Activated CD8-positive, alpha-beta memory T cell treated with anti-CD3 and anti-CD28 coated beads, Interleukin-2, amount 50 U/mL, for 1 hour (primary cell): Measurements from ENCODE around the gene BCS1L.
"Not testable (repeated sequence)": the region's sequence is repeated elsewhere in the genome, so short reads cannot be mapped to it uniquely, and the experiment has no call there.

Experiments
- DNase-seq: peaks from one replicate; pipeline ENCODE4 v3.0.0-alpha.2; 2020; ENCODE audit errors: extremely low read depth

Gene BCS1L

GRCh38 chr2:218662377-218662776 is 2.9 kb downstream of the BCS1L start:
- DNase-seq: no peak

- no peak for DNase-seq
Measured at GRCh38 chr2:218662827-218663226, 3.3 kb downstream of the BCS1L start.

GRCh38 chr2:218663901-218664300 is 4.4 kb downstream of the BCS1L start:
- no peak for DNase-seq

- no peak for DNase-seq
Measured at GRCh38 chr2:218664653-218665052, 5.2 kb downstream of the BCS1L start.

- DNase-seq: no peak
Measured at GRCh38 chr2:218671097-218671653, 11.7 kb downstream of the BCS1L start.

GRCh38 chr2:218671654-218672566 is 12.4 kb downstream of the BCS1L start, which contains the start of the genes RNF25 and STK36:
Gene RNF25, minus strand, starts transcription at chr2:218672002. Its CDS starts 32 bp downstream, at chr2:218671970.
Gene STK36, plus strand, starts transcription at chr2:218672086. Its CDS starts 744 bp downstream, at chr2:218672830.
- DNase-seq: peak; percentile 51

GRCh38 chr2:218679119-218679518 is 19.6 kb downstream of the BCS1L start:
- DNase-seq: no peak

- no peak for DNase-seq
Measured at GRCh38 chr2:218680061-218680460, 20.6 kb downstream of the BCS1L start.

GRCh38 chr2:218687400-218688060 is 28.0 kb downstream of the BCS1L start:
- not testable (repeated sequence) for DNase-seq

GRCh38 chr2:218691234-218691633 is 31.8 kb downstream of the BCS1L start:
- DNase-seq: no peak

GRCh38 chr2:218694405-218695145 is 35.1 kb downstream of the BCS1L start:
- DNase-seq: no peak

- DNase-seq: no peak
Measured at GRCh38 chr2:218698885-218699284, 39.4 kb downstream of the BCS1L start.

GRCh38 chr2:218701806-218702205 is 42.3 kb downstream of the BCS1L start:
- DNase-seq: no peak

- DNase-seq: no peak
Measured at GRCh38 chr2:218703341-218703740, 43.9 kb downstream of the BCS1L start.

GRCh38 chr2:218708086-218708485 is 48.6 kb downstream of the BCS1L start:
- DNase-seq: no peak

GRCh38 chr2:218709908-218710307 is 50.4 kb downstream of the BCS1L start:
- DNase-seq: no peak

- no peak for DNase-seq
Measured at GRCh38 chr2:218710334-218710686, 50.8 kb downstream of the BCS1L start.

GRCh38 chr2:218710687-218711549 is 51.4 kb downstream of the BCS1L start, which contains the start of gene TTLL4:
Gene TTLL4, plus strand, starts transcription at chr2:218710835. Its CDS starts 26,842 bp downstream, at chr2:218737677.
- peak; percentile 95 for DNase-seq

- no peak for DNase-seq
Measured at GRCh38 chr2:218711550-218711929, 52.1 kb downstream of the BCS1L start.
